Endodermal cell (in vitro differentiated cells): ENCODE results near the gene RAB3C. TPM values are rescaled to one million over a fixed set of nuclear protein-coding genes. Genes with fewer than 3 reads are reported as not detected.

Source experiments
- DNase-seq: peaks from one replicate; pipeline ENCODE4 v3.0.0-alpha.2; 2017
- H3K27ac ChIP-seq: 2 replicates; pipeline ENCODE4 v1.5.1; 2013; ENCODE audit warnings: mild to moderate bottlenecking, low read depth, low read length, moderate library complexity
- H3K27me3 ChIP-seq: 2 replicates; pipeline ENCODE4 v1.6.1; 2013; ENCODE audit warnings: mild to moderate bottlenecking, low read length, moderate library complexity; ENCODE audit not compliant: insufficient read depth, control insufficient read depth, poor library complexity, severe bottlenecking
- H3K36me3 ChIP-seq: 2 replicates; pipeline ENCODE4 v1.7.0; 2013; ENCODE audit warnings: mild to moderate bottlenecking, low read length, moderate library complexity; ENCODE audit not compliant: control insufficient read depth, insufficient read depth
- H3K4me1 ChIP-seq: one replicate; pipeline ENCODE4 v1.7.0; 2013; ENCODE audit warnings: low read length; ENCODE audit not compliant: control insufficient read depth, insufficient read depth
- H3K4me3 ChIP-seq: 2 replicates; pipeline ENCODE4 v1.5.1; 2013; ENCODE audit warnings: mild to moderate bottlenecking, low read length, moderate library complexity
- H3K9ac ChIP-seq: 2 replicates; pipeline ENCODE4 v1.6.1; 2013; ENCODE audit warnings: mild to moderate bottlenecking, low read length, moderate library complexity; ENCODE audit not compliant: poor library complexity, severe bottlenecking; ENCODE audit errors: extremely low read depth
- H3K9me3 ChIP-seq: 2 replicates; pipeline ENCODE4 v1.6.1; 2013; ENCODE audit warnings: mild to moderate bottlenecking, low read length, moderate library complexity; ENCODE audit not compliant: control insufficient read depth
- H3K27ac Mint-ChIP-seq: 2 replicates; pipeline ENCODE4 v1.8.0; 2020; ENCODE audit warnings: mixed read lengths
- H3K27me3 Mint-ChIP-seq: 2 replicates; pipeline ENCODE4 v1.8.0; 2021; ENCODE audit warnings: mild to moderate bottlenecking, mixed read lengths; ENCODE audit not compliant: insufficient read depth
- H3K36me3 Mint-ChIP-seq: 2 replicates; pipeline ENCODE4 v1.8.0; 2020; ENCODE audit warnings: low read depth, mixed read lengths
- H3K4me1 Mint-ChIP-seq: 2 replicates; pipeline ENCODE4 v1.8.0; 2020; ENCODE audit warnings: mixed read lengths
- H3K4me3 Mint-ChIP-seq: 2 replicates; pipeline ENCODE4 v1.8.0; 2020; ENCODE audit warnings: mild to moderate bottlenecking, moderate library complexity, mixed read lengths
- H3K9me3 Mint-ChIP-seq: 2 replicates; pipeline ENCODE4 v1.8.0; 2020; ENCODE audit warnings: mild to moderate bottlenecking, mixed read lengths
- CTCF ChIP-seq: fragments of 200-600 bp; sonication (generic); conservative IDR thresholded peaks from 2 replicates; pipeline ENCODE4 v1.5.0; 2021; ENCODE audit warnings: antibody characterized with exemption, mild to moderate bottlenecking
- whole genome bisulfite sequencing, 2 experiments: methylation state at CpG; one replicate each; pipeline versions ENCODE4 v1.1.5 to v1.1.7; 2013; ENCODE audit warnings: missing lambda C conversion rate in 2 of 2, mixed read lengths in 1 of 2; ENCODE audit not compliant: insufficient coverage in 1 of 2, insufficient read length in 1 of 2; 5-methylcytosine and 5-hydroxymethylcytosine counted together
- total RNA-seq, 2 donors: library from RNA; stranded (reverse); fragmentation: NEBNext Ultra II Directional in 1 of 2; extraction: Animal tissue kit (Norgen Biotek cat#: 25700) in 1 of 2; gene quantifications; 2 replicates in 1 of 2; 3 replicates in 1 of 2; pipeline ENCODE4 v1.2.1, GENCODE V29; 2021

RAB3C gene
- total RNA-seq, 2 donors from 2014 or later: 5.8 to 15.1 TPM

DNA sequence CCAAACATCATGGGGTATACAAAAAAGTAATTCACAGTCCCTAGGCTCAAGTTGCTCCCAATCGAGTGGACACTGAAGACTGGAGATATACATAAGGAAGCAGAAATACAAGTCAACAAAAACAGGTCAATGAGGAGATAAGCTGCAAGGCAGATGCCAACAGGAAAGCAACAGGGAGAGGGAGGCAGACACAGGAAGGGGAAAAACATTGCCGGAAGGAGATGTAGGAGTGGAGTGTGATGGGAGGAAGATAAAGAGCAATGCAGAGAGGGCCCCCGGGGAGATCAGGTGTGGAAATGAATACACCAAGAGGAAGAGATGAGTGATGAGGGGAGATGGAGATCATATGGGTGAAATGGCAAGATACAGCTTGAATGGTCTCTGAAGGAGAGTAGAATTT lies 243.0 kb downstream of the RAB3C start:
- H3K27ac Mint-ChIP-seq: no peak overlapping the region
- H3K4me3 Mint-ChIP-seq: no peak overlapping the region
- H3K4me3 ChIP-seq: no peak overlapping the region
- no peaks in the 10 kb centered on the region for H3K27me3 Mint-ChIP-seq
- H3K9ac ChIP-seq: no peak overlapping the region
- no peaks in the 10 kb centered on the region for H3K9me3 ChIP-seq
- no peaks in the 10 kb centered on the region for H3K9me3 Mint-ChIP-seq
- no peak for TF ChIP-seq CTCF
- no peaks in the 10 kb centered on the region for H3K4me1 ChIP-seq
- H3K36me3 ChIP-seq: no peaks in the 10 kb centered on the region
- H3K27me3 ChIP-seq: no peaks in the 10 kb centered on the region
- H3K4me1 Mint-ChIP-seq: no peaks in the 10 kb centered on the region
- H3K36me3 Mint-ChIP-seq: no peaks in the 10 kb centered on the region
- no peak for DNase-seq
- 89 to 92% methylated on average over 2 to 3 of the region's 3 CpGs for WGBS, 2 experiments
- H3K27ac ChIP-seq: no peak overlapping the region

- H3K36me3 Mint-ChIP-seq: no peaks in the 10 kb centered on the region
- H3K36me3 ChIP-seq: no peaks in the 10 kb centered on the region
- H3K4me3 ChIP-seq: no peak overlapping the region
- no peaks in the 10 kb centered on the region for H3K9me3 ChIP-seq
- 62 to 90% methylated on average over 2 of the region's 2 CpGs for WGBS, 2 experiments
- H3K9me3 Mint-ChIP-seq: no peaks in the 10 kb centered on the region
- no peak overlapping the region for H3K27ac Mint-ChIP-seq
- no peaks in the 10 kb centered on the region for H3K27me3 Mint-ChIP-seq
- no peaks in the 10 kb centered on the region for H3K4me1 Mint-ChIP-seq
- no peak overlapping the region for H3K9ac ChIP-seq
- no peaks in the 10 kb centered on the region for H3K4me1 ChIP-seq
- TF ChIP-seq CTCF: no peak
- H3K27ac ChIP-seq: no peak overlapping the region
- DNase-seq: no peak
- no peak overlapping the region for H3K4me3 Mint-ChIP-seq
- no peaks in the 10 kb centered on the region for H3K27me3 ChIP-seq
Observed at GRCh38 chr5:58827463-58827862, 244.6 kb downstream of the RAB3C start.

DNA sequence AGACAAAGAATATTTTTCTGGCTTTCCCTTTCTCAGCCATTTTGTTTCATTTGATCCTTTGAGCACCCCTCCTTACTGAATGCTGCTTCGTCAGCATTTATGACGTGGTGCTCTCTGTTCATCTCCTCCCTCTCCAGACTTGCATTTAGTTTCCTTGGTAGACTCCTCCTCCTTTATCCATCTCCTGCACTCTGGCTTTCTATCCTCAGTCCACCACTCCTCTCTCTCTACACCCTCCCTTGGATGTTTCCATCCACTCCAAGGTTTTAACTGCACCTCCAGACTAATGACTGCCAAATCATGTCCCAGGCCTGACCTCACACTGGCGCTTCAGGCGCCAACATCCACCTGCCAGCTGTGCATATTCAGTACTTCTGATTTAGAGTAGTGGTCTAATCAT lies 245.4 kb downstream of the RAB3C start:
- Mint-ChIP-seq H3K4me3 (no peak overlapping the region), H3K27me3 (no peaks in the 10 kb centered on the region), H3K36me3 (no peaks in the 10 kb centered on the region), H3K27ac (no peak overlapping the region), H3K9me3 (no peaks in the 10 kb centered on the region), H3K4me1 (no peaks in the 10 kb centered on the region)
- Histone ChIP-seq H3K27ac (no peak overlapping the region), H3K27me3 (no peaks in the 10 kb centered on the region), H3K9me3 (no peaks in the 10 kb centered on the region), H3K36me3 (no peaks in the 10 kb centered on the region), H3K4me3 (no peak overlapping the region), H3K9ac (no peak overlapping the region), H3K4me1 (no peaks in the 10 kb centered on the region)
- TF ChIP-seq CTCF: no peak
- no peak for DNase-seq
- 68 to 84% methylated on average over 3 to 4 of the region's 4 CpGs for WGBS, 2 experiments
